Hepatocyte (in vitro differentiated cells): ENCODE results near the gene ACRV1. TPM values are rescaled to one million over a fixed set of nuclear protein-coding genes. Genes with fewer than 3 reads are reported as not detected.

ENCODE experiments used
- DNase-seq: peaks from one replicate; pipeline ENCODE4 v3.0.0-alpha.2; 2016; ENCODE audit warnings: low spot score
- H2AFZ ChIP-seq: fragments of 200-600 bp; sonication (generic); 2 replicates; pipeline ENCODE4 v1.6.0; 2016; ENCODE audit warnings: antibody characterized with exemption, mild to moderate bottlenecking
- H3K27ac ChIP-seq: fragments of 200-600 bp; sonication (generic); 2 replicates; pipeline ENCODE4 v1.5.1; 2016; ENCODE audit warnings: mild to moderate bottlenecking
- H3K27me3 ChIP-seq: fragments of 200-600 bp; sonication (generic); 2 replicates; pipeline ENCODE4 v1.6.1; 2016
- H3K36me3 ChIP-seq: fragments of 200-600 bp; sonication (generic); replicated peaks from 2 replicates; pipeline ENCODE4 v1.5.1; 2016; ENCODE audit warnings: low read depth; ENCODE audit not compliant: insufficient read depth
- H3K4me1 ChIP-seq: fragments of 200-600 bp; sonication (generic); 2 replicates; pipeline ENCODE4 v1.5.1; 2016; ENCODE audit warnings: mild to moderate bottlenecking, moderate library complexity; ENCODE audit not compliant: insufficient read depth
- H3K4me2 ChIP-seq: fragments of 200-600 bp; sonication (generic); 2 replicates; pipeline ENCODE4 v1.6.0; 2016
- H3K4me3 ChIP-seq: fragments of 200-600 bp; sonication (generic); 2 replicates; pipeline ENCODE4 v1.5.1; 2016; ENCODE audit warnings: mild to moderate bottlenecking
- H3K79me2 ChIP-seq: fragments of 200-600 bp; sonication (generic); 2 replicates; pipeline ENCODE4 v1.6.0; 2017; ENCODE audit warnings: mild to moderate bottlenecking
- H3K9me2 ChIP-seq: fragments of 200-600 bp; sonication (generic); replicated peaks from 2 replicates; pipeline ENCODE4 v1.6.0; 2017; ENCODE audit warnings: mild to moderate bottlenecking; ENCODE audit not compliant: insufficient read depth
- H3K9me3 ChIP-seq: fragments of 200-600 bp; sonication (generic); 2 replicates; pipeline ENCODE4 v1.5.1; 2016; ENCODE audit warnings: low read depth, mild to moderate bottlenecking
- H4K20me1 ChIP-seq: fragments of 200-600 bp; sonication (generic); 2 replicates; pipeline ENCODE4 v1.6.0; 2016; ENCODE audit warnings: mild to moderate bottlenecking; ENCODE audit not compliant: insufficient read depth, poor library complexity, severe bottlenecking
- CTCF ChIP-seq: fragments of 200-600 bp; sonication (generic); IDR thresholded peaks from 2 replicates; pipeline ENCODE4 v1.5.1; 2016; ENCODE audit warnings: antibody characterized with exemption, mild to moderate bottlenecking; ENCODE audit not compliant: poor library complexity
- EZH2 ChIP-seq: fragments of 200-600 bp; sonication (generic); IDR thresholded peaks from 2 replicates; pipeline ENCODE4 v1.6.1; 2016; ENCODE audit warnings: antibody characterized with exemption, mild to moderate bottlenecking, borderline replicate concordance
- EZH2phosphoT487 ChIP-seq: fragments of 200-600 bp; sonication (generic); IDR thresholded peaks from one replicate; pipeline ENCODE4 v1.6.1; 2018; ENCODE audit warnings: antibody characterized with exemption, mild to moderate bottlenecking, low read depth, moderate library complexity; ENCODE audit not compliant: unreplicated experiment, severe bottlenecking
- WGBS: methylation state at CpG from one replicate; pipeline ENCODE4 v1.1.6; 2016; ENCODE audit warnings: low lambda C conversion rate; ENCODE audit errors: missing lambda C conversion rate; 5-methylcytosine and 5-hydroxymethylcytosine counted together
- polyA plus RNA-seq: library from polyadenylated mRNA; unstranded; fragments of >200 nt; fragmentation: Nextera tagmentation; extraction: Ambion mirVana; gene quantifications from 2 replicates; pipeline ENCODE4 v1.2.1, GENCODE V29; 2016
- small RNA-seq: library from RNA; depleted of rRNA; stranded (forward); fragments of <200 nt; gene quantifications from one replicate; pipeline ENCODE3, GENCODE V24; 2014
- total RNA-seq: library from RNA; depleted of rRNA; stranded (reverse); fragments of >200 nt; gene quantifications from 2 replicates; pipeline ENCODE4 v1.2.3, GENCODE V29; 2014

Gene ACRV1
- total and polyA plus RNA-seq, 2 experiments from 2014 or later: 0.08 TPM; not detected in 1

GRCh38 chr11:125621995-125622394 lies 58.7 kb downstream of the ACRV1 start:
- Histone ChIP-seq H3K9me3 (no peaks in the 10 kb centered on the region), H3K27me3 (no peaks in the 10 kb centered on the region), H3K4me3 (no peak overlapping the region), H3K79me2 (peaks cover 2% of the 10 kb centered on the region), H3K4me1 (peaks cover 7% of the 10 kb centered on the region), H3K27ac (no peak overlapping the region), H3K9me2 (no peaks in the 10 kb centered on the region), H4K20me1 (no peaks in the 10 kb centered on the region), H2AFZ (no peak overlapping the region), H3K4me2 (no peak overlapping the region), H3K36me3 (no peaks in the 10 kb centered on the region)
- 88% methylated on average over 2 of the region's 2 CpGs for WGBS
- no peak for DNase-seq
- no peak for TF ChIP-seq CTCF
- TF ChIP-seq EZH2phosphoT487: no peak
- TF ChIP-seq EZH2: no peak

Small RNAs within 50 kb of the gene (small RNA-seq; reads per million reads assigned to genes)
- not detected for gene RNU2-35P

Other genes with a start within 250 kb of the ACRV1 start
- 11.0 and 13.2 TPM in 2 replicates for gene FEZ1, start 184.6 kb downstream of the ACRV1 start, total RNA-seq
- gene FEZ1, start 184.6 kb downstream of the ACRV1 start, polyA plus RNA-seq: 12.1 and 18.5 TPM in 2 replicates
- gene EI24, start 111.4 kb downstream of the ACRV1 start, total RNA-seq: 76.2 and 95.0 TPM in 2 replicates
- 103 and 130 TPM in 2 replicates for gene EI24, start 111.4 kb downstream of the ACRV1 start, polyA plus RNA-seq
- gene STT3A, start 88.0 kb downstream of the ACRV1 start, total RNA-seq: 198 and 229 TPM in 2 replicates
- 191 and 192 TPM in 2 replicates for gene STT3A, start 88.0 kb downstream of the ACRV1 start, polyA plus RNA-seq
- gene CHEK1, start 55.7 kb downstream of the ACRV1 start, total RNA-seq: 10.0 and 16.3 TPM in 2 replicates
- gene CHEK1, start 55.7 kb downstream of the ACRV1 start, polyA plus RNA-seq: 8.6 and 8.8 TPM in 2 replicates
- not detected in 2 replicates for gene PATE1, start 65.4 kb upstream of the ACRV1 start, total RNA-seq
- gene PATE1, start 65.4 kb upstream of the ACRV1 start, polyA plus RNA-seq: not detected in 2 replicates
- not detected in 2 replicates for gene PATE2, start 98.0 kb upstream of the ACRV1 start, total RNA-seq
- 0.16 and 0.69 TPM in 2 replicates for gene PATE2, start 98.0 kb upstream of the ACRV1 start, polyA plus RNA-seq
- not detected in 2 replicates for gene PATE3, start 107.3 kb upstream of the ACRV1 start, total RNA-seq
- not detected in 2 replicates for gene PATE3, start 107.3 kb upstream of the ACRV1 start, polyA plus RNA-seq
- gene PATE4, start 152.5 kb upstream of the ACRV1 start, total RNA-seq: not detected in 2 replicates
- gene PATE4, start 152.5 kb upstream of the ACRV1 start, polyA plus RNA-seq: 0.35 TPM in 1 of 2 replicates, not detected in the other
- 4.1 and 5.7 TPM in 2 replicates for gene HYLS1, start 206.8 kb upstream of the ACRV1 start, total RNA-seq
- gene HYLS1, start 206.8 kb upstream of the ACRV1 start, polyA plus RNA-seq: 4.3 and 5.4 TPM in 2 replicates
- 14.1 and 17.5 TPM in 2 replicates for gene PUS3, start 222.4 kb upstream of the ACRV1 start, total RNA-seq
- gene PUS3, start 222.4 kb upstream of the ACRV1 start, polyA plus RNA-seq: 7.3 and 11.3 TPM in 2 replicates
- 0.48 and 0.80 TPM in 2 replicates for gene DDX25, start 223.7 kb upstream of the ACRV1 start, total RNA-seq
- 0.87 TPM in 1 of 2 replicates, not detected in the other for gene DDX25, start 223.7 kb upstream of the ACRV1 start, polyA plus RNA-seq